ACC112 (cell line): ENCODE results near the gene ARSB.

Experiments used
- H2AFZ ChIP-seq: fragments of 200-600 bp; sonication (generic); one replicate; pipeline ENCODE4 v1.6.0; 2017; ENCODE audit warnings: antibody characterized with exemption, low read length; ENCODE audit not compliant: unreplicated experiment
- H3K27ac ChIP-seq: fragments of 200-600 bp; sonication (generic); 2 replicates; pipeline ENCODE4 v1.5.1; 2014; ENCODE audit warnings: low read depth, mild to moderate bottlenecking, antibody characterized with exemption, low read length, moderate library complexity
- H3K27me3 ChIP-seq: fragments of 200-600 bp; sonication (generic); 2 replicates; pipeline ENCODE4 v1.6.1; 2014; ENCODE audit warnings: mild to moderate bottlenecking, antibody characterized with exemption, low read length, moderate library complexity, mixed read lengths; ENCODE audit not compliant: insufficient read depth
- H3K36me3 ChIP-seq: fragments of 200-600 bp; sonication (generic); 2 replicates; pipeline ENCODE4 v1.6.1; 2016; ENCODE audit warnings: mild to moderate bottlenecking, antibody characterized with exemption, low read length, moderate library complexity, mixed read lengths; ENCODE audit not compliant: insufficient read depth
- H3K4me1 ChIP-seq: fragments of 200-600 bp; sonication (generic); one replicate; pipeline ENCODE4 v1.6.1; 2016; ENCODE audit warnings: low read length, mixed read lengths; ENCODE audit not compliant: insufficient read depth, unreplicated experiment, control insufficient read depth
- H3K4me3 ChIP-seq: fragments of 200-600 bp; sonication (generic); 2 replicates; pipeline ENCODE4 v1.5.1; 2014; ENCODE audit warnings: mild to moderate bottlenecking, low read depth, low read length
- H3K79me2 ChIP-seq: fragments of 200-600 bp; sonication (generic); one replicate; pipeline ENCODE4 v1.6.0; 2016; ENCODE audit warnings: low read length; ENCODE audit not compliant: control insufficient read depth, unreplicated experiment, insufficient read depth

The ARSB gene

DNA sequence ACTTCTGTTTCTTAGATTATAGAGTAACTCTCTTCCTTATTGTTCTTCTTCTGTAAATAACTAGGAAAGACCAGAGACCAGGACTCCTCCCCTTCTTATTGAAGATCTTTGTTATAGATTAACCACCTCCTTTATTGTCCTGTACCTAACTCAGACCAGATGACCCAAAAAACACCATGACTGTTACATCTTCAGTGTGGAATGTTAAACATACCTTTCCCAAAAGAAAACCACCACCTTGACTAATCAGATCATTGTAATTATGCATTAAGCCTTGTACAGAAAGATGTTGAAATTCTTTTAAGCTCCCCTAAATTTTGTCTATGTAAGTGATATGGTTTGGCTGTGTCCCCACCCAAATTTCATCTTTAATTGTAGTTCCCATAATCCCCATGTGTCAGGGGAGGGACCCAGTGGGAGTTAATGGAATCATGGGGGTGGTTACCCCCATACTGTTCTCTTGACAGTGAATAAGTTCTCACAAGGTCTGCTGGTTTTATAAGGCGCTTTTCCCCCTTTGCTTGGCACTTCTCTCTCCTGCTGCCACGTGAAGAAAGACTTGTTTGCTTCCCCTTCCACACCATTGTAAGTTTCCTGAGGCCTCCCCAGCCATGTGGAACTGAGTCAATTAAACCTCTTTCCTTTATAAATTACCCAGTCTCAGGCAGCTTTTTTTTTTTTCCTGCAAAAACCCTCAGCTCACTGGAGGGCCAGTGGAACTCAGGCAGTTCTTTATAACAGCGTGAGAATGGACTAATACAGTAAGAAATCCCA is 26.3 kb downstream of the ARSB start:
- Histone ChIP-seq H3K27me3 (no peaks in the 10 kb centered on the region), H3K27ac (no peak overlapping the region), H2AFZ (no peak overlapping the region), H3K4me3 (no peak overlapping the region), H3K79me2 (no peaks in the 10 kb centered on the region), H3K4me1 (no peaks in the 10 kb centered on the region), H3K36me3 (no peaks in the 10 kb centered on the region)

DNA sequence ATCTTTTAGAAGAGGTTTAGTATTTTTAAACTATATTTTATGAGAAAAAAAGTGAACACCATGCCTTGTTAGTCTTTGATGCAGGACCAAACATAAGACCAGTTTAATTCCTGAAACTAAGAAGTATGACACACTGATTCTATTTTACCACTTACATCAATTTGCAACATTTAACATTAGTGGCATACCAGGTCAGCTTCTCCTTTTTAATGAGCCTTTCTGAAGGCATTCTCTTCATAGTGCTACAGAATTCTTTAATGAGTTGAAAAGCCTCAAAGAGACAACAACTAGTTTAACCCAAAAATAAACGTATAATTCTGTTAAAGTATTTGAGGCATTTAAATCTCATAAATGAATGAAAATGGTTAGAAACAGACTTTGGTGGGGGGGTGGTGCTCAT is 28.2 kb downstream of the ARSB start:
- Histone ChIP-seq H3K27ac (no peak overlapping the region), H3K4me3 (no peak overlapping the region), H3K79me2 (no peaks in the 10 kb centered on the region), H3K4me1 (peaks cover 6% of the 10 kb centered on the region), H2AFZ (no peak overlapping the region), H3K27me3 (no peaks in the 10 kb centered on the region), H3K36me3 (no peaks in the 10 kb centered on the region)

DNA sequence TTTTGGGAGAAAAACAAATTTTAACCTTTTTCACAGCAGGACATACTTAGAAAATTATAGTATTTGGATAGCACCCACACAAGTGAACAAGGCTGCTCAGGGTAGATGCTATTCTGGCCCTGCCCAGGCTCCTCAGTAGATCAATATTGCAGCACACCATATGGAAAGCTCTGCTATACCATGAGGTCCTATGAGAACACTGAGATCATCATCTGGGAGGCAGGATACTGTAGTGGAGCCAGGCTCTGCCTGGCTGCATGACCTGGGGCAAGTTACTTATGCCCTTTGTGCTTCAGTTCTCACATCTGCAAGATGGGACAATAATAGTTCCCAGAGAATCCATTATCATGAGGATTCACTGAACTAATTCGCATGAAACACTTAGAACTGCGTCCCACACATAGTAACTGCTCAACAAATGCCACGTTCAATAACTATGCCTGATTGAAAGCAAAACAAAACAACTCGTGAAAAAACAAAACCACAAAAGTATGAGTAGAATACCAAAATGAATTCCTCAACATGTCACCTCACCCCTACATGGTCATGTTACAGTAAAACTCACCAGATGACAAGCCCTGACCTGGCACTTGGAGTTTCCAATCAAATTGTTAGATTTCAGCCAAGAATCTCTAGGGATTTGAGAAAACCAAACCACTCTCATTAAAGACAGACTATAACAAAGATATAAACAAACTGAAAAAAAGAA is 31.9 kb downstream of the ARSB start:
- H3K79me2 ChIP-seq = no peaks in the 10 kb centered on the region
- no peaks in the 10 kb centered on the region for H3K27me3 ChIP-seq
- H3K4me1 ChIP-seq = peaks cover 6% of the 10 kb centered on the region
- H3K36me3 ChIP-seq = no peaks in the 10 kb centered on the region
- H3K27ac ChIP-seq = no peak overlapping the region
- no peak overlapping the region for H2AFZ ChIP-seq
- no peak overlapping the region for H3K4me3 ChIP-seq

DNA sequence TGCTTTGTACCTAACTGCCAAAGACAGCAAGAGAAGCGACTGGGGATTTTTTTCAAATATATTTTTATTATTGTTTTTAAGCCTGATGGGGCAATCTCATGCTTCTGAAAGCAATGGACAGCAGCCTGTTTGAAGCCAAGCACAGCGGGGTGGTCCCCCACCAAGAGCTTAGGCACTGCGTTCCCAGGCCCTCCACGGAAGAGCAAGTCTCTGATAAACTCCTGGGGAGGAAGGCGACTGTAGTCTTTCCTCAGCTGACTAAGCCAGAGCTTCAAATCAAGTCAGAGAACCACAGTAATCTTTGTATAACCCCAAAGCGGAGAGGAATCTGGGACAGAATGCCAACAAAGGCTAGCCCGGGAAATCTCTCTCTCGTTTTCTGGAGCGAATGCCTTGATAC is 54.4 kb downstream of the ARSB start:
- H3K27me3 ChIP-seq = no peaks in the 10 kb centered on the region
- H3K4me1 ChIP-seq = peaks cover 8% of the 10 kb centered on the region
- no peaks in the 10 kb centered on the region for H3K36me3 ChIP-seq
- no peaks in the 10 kb centered on the region for H3K79me2 ChIP-seq
- H2AFZ ChIP-seq = no peak overlapping the region
- H3K27ac ChIP-seq = no peak overlapping the region
- H3K4me3 ChIP-seq = no peak overlapping the region

DNA sequence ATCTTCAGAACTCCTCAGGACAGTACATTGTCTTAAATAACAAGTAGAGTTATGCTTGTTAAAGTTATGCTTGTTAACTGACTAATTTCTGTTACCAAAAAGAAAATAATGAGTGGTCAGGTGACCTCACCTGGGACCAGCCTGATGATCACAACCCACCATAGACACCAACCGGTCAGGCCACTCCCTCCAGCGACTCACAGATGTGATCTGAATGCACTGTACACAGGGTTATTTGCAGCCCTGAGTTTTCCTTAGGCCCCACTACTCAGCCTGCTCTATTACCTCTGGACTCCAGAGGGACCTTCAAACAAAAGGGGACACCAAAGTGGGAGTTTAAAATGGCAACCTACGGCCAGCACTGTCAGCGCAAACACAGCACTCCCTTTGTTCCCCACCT is 55.3 kb downstream of the ARSB start:
- H3K79me2 ChIP-seq = no peaks in the 10 kb centered on the region
- no peak overlapping the region for H3K4me3 ChIP-seq
- H3K27me3 ChIP-seq = no peaks in the 10 kb centered on the region
- H3K27ac ChIP-seq = no peak overlapping the region
- no peaks in the 10 kb centered on the region for H3K36me3 ChIP-seq
- H3K4me1 ChIP-seq = peaks cover 8% of the 10 kb centered on the region
- no peak overlapping the region for H2AFZ ChIP-seq

DNA sequence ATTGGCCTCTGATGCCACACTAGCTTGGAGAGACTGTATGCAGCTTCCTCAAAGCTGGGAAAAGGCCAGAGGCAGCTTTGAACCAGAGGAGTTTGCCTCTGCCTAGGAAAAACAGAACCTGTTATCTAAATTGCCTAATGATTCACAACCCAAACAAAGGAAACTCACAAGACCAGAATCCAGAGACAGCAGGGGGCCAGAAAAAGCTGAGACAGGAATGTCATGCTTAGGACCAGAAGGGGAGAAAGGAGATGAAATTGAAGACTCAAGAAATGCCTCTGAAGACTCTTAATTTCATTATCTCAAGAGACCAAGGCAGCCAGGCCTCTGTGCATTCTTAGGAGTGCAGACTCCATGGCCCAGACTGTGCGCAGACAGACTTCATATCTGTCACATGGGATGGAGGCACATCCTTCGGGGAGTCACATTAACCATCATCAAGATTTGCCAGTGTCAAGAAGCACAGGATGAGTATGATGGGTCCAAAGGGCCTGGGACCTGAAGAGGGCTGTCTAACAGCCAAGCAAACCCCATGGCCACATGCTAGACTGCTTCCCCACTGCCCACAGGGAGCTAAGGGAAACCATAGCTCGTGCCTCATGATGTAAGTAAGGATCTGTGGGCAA is 57.3 kb downstream of the ARSB start:
- no peak overlapping the region for H2AFZ ChIP-seq
- H3K4me3 ChIP-seq = no peak overlapping the region

DNA sequence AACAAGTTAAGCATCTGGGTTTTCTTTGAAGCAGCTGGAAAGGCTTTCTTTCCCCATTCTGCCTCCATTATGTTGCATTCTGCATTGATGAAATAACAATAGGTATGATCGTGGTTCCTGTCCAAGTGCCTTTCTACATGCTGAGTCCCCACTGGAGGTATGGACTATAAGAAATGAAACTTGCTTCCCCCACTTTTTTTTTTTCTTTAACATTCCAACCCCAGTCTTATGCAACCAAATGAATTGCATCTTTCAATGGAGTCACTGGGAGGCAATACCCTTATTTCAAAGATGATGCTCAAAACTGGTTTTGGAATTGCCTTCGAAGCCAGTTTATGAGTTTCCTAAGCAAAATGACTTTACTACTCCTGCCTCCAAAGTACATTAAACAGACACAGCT is 58.9 kb downstream of the ARSB start:
- no peaks in the 10 kb centered on the region for H3K27me3 ChIP-seq
- no peak overlapping the region for H2AFZ ChIP-seq
- H3K4me3 ChIP-seq = no peak overlapping the region
- H3K36me3 ChIP-seq = no peaks in the 10 kb centered on the region
- H3K27ac ChIP-seq = no peak overlapping the region
- peaks cover 8% of the 10 kb centered on the region for H3K4me1 ChIP-seq
- no peaks in the 10 kb centered on the region for H3K79me2 ChIP-seq

More for the DNA sequence above, 57.3 kb downstream of the ARSB start:
- no peak overlapping the region for H3K27ac ChIP-seq
- H3K79me2 ChIP-seq = no peaks in the 10 kb centered on the region
- peaks cover 8% of the 10 kb centered on the region for H3K4me1 ChIP-seq
- no peaks in the 10 kb centered on the region for H3K36me3 ChIP-seq
- no peaks in the 10 kb centered on the region for H3K27me3 ChIP-seq

DNA sequence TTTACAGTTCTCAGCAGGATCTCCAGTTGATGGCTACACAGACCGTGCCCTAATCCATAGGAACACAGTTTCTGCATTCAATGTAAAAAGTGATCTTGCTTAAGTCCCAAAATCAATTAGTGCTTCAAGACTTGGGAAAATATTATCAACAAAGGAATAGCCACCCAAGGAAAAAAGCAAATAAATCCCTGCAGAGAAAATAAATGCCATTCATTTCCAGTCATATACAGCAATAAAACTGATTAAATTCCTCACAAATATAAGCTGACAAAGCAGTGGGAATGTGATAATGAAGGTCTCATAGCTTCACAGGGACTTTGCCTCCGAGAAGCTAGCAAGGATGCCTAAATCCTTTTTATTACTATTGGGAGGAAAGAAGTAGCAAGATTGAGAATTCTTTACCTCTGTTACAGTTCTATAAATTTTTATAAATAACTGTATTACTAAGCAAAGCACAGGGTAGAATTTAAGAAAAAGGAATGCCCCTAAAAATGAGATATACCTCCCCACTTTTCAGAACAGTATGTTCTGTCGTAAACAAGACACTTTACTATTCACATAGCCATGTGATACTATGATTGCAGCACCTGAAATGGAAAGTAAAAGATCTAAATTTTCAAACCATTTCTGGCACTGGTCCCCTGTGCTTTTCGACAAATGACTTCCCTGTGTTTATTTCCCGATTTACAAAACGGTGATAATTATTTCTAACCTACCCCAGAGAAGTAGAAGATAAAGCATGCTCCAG is 59.8 kb downstream of the ARSB start:
- no peaks in the 10 kb centered on the region for H3K36me3 ChIP-seq
- H3K79me2 ChIP-seq = no peaks in the 10 kb centered on the region
- no peak overlapping the region for H2AFZ ChIP-seq
- no peak overlapping the region for H3K27ac ChIP-seq
- no peaks in the 10 kb centered on the region for H3K27me3 ChIP-seq
- no peak overlapping the region for H3K4me3 ChIP-seq
- peaks cover 8% of the 10 kb centered on the region for H3K4me1 ChIP-seq

DNA sequence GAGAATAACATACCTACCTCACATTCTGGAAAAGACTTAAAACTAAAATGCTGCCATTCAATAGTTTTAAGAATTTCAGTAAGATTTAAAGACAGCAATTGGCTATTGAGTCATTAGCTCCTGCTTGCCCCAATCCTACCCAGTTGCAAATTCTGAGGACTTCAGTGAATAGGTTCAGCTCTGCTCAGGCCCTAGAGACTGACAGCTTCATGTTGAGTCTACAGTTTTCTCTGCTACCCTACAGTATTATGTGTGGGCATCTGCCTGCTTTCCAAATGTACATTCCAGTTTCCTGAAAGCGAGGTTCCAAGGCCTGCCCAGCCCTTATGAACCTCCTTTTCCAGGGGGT is 61.5 kb downstream of the ARSB start:
- Histone ChIP-seq H3K36me3 (no peaks in the 10 kb centered on the region), H3K27ac (no peak overlapping the region), H3K4me3 (no peak overlapping the region), H3K79me2 (no peaks in the 10 kb centered on the region), H3K4me1 (peaks cover 8% of the 10 kb centered on the region), H2AFZ (no peak overlapping the region), H3K27me3 (no peaks in the 10 kb centered on the region)

DNA sequence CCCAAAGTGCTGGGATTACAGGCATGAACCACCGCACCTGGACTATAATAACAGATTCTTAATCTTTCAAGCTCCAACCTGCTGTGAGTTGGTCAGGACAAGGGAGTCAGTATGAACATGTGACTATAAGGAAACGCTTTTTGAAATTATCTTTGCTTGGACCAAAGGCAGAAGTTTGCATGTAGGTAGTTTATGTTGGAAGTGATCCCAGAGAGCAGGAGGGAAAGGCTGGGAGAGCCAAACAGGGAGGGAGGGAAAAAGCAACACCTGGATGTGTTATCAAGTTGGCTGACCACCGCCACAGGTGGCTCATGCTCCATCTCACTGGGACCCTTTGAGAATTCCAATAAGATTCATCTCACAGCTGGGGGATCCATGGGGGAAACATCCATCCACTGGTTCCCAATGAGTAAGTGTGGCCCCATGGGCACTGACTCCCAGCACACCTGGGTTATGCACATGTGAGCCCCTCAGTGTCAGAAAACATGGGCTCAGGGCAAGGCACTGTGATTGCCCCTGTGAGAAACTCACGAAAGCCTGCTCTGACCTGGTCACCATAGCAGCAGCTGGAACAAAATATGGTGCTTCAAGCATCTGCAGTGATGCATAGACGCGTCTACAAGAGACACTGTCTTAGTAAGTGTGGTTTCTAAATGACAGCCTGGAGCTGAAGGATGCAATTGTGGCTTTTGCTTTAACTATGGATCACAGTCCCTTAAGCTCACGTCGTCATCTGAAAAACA is 62.1 kb downstream of the ARSB start:
- no peaks in the 10 kb centered on the region for H3K36me3 ChIP-seq
- H3K79me2 ChIP-seq = no peaks in the 10 kb centered on the region
- H3K27me3 ChIP-seq = no peaks in the 10 kb centered on the region
- H3K4me3 ChIP-seq = no peak overlapping the region
- H3K4me1 ChIP-seq = peaks cover 8% of the 10 kb centered on the region
- no peak overlapping the region for H3K27ac ChIP-seq
- H2AFZ ChIP-seq = no peak overlapping the region
